ENCODE data around the gene MAN1C1. TPM values are rescaled to one million over a fixed set of nuclear protein-coding genes. Genes with fewer than 3 reads are reported as not detected.

MAN1C1 gene
- total RNA-seq, 2 donors from 2014 or later: 4.4 to 10.9 TPM

DNA sequence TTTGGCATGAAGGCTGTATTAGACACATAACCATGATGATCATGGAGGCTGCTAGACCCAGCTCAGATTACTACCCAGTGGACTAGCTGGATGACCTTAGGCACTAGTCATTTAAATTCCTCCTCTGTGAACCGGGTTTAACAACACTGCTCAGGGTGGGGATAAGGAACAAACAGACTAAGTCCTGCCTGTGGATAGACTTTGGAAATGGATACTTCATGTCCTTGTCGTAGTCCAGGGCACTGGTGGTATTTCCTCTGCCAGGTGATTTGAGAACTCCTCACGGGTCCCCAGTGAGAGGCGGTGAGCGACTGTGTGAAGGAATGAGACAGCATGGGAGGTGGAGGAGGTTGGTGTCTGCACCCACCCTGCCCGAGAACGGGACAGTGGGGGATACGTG is 110.5 kb downstream of the MAN1C1 start:
- WGBS, 2 donors: 60 to 70% methylated on average over 8 of the region's 8 CpGs
- Histone ChIP-seq H3K4me3 (no peak overlapping the region), H3K27ac (peak overlapping the region in 2 of 4 donors; percentile 2 to 41), H3K9me3 (no peaks in the 10 kb centered on the region), H3K4me1 (peaks cover 35% of the 10 kb centered on the region), H3K36me3 (replicated peaks in 1 of 2; ENCODE audit: insufficient read depth in 1 of 2, low read depth in 2 of 2) (no peaks in the 10 kb centered on the region), H3K27me3 (no peaks in the 10 kb centered on the region)
- no peak for TF ChIP-seq POLR2A (IDR thresholded peaks at IDR 0.05)
- TF ChIP-seq CTCF (IDR thresholded peaks at IDR 0.05): no peak
- intact Hi-C loops (cut with DNase I): no loop called here
- DNase-seq (no peak), ATAC-seq (no peak)

- WGBS, 2 donors: 15 to 25% methylated on average over 7 to 12 of the region's 12 CpGs
- no peaks in the 10 kb centered on the region for H3K36me3 ChIP-seq (replicated peaks in 1 of 2; ENCODE audit: insufficient read depth in 1 of 2, low read depth in 2 of 2)
- TF ChIP-seq POLR2A (IDR thresholded peaks at IDR 0.05): no peak
- TF ChIP-seq CTCF (IDR thresholded peaks at IDR 0.05): no peak
- intact Hi-C loops (cut with DNase I): no loop called here
- H3K4me1 ChIP-seq: peaks cover 35% of the 10 kb centered on the region
- no peaks in the 10 kb centered on the region for H3K27me3 ChIP-seq
- peak overlapping the region in 3 of 4 donors; percentile 2 to 41 (median 22) for H3K27ac ChIP-seq
- DNase-seq (peak; percentile 70 to 81 (median 78)), ATAC-seq (peak; percentile 83)
- H3K4me3 ChIP-seq: no peak overlapping the region
- H3K9me3 ChIP-seq: no peaks in the 10 kb centered on the region
Measured at GRCh38 chr1:25727635-25728286, 111.2 kb downstream of the MAN1C1 start.

- Histone ChIP-seq H3K9me3 (no peaks in the 10 kb centered on the region), H3K4me1 (peaks cover 35% of the 10 kb centered on the region), H3K27ac (peak overlapping the region in 2 of 4 donors; percentile 1 to 22), H3K4me3 (no peak overlapping the region), H3K27me3 (no peaks in the 10 kb centered on the region), H3K36me3 (replicated peaks in 1 of 2; ENCODE audit: insufficient read depth in 1 of 2, low read depth in 2 of 2) (no peaks in the 10 kb centered on the region)
- no peak for TF ChIP-seq CTCF (IDR thresholded peaks at IDR 0.05)
- no peak for ATAC-seq
- DNase-seq: no peak
- intact Hi-C loops (cut with DNase I): no loop called here
- 67 to 85% methylated on average over 7 to 10 of the region's 11 CpGs for WGBS, 2 donors
Measured at GRCh38 chr1:25728301-25728935, 111.8 kb downstream of the MAN1C1 start.

- 98% methylated on average over 4 of the region's 4 CpGs for WGBS, 2 donors
- Histone ChIP-seq H3K36me3 (replicated peaks in 1 of 2; ENCODE audit: insufficient read depth in 1 of 2, low read depth in 2 of 2) (no peaks in the 10 kb centered on the region), H3K27me3 (no peaks in the 10 kb centered on the region), H3K4me1 (peaks cover 35% of the 10 kb centered on the region), H3K4me3 (no peak overlapping the region), H3K27ac (no peak overlapping the region), H3K9me3 (no peaks in the 10 kb centered on the region)
- no peak for ATAC-seq
- no peak for DNase-seq
- TF ChIP-seq POLR2A (IDR thresholded peaks at IDR 0.05) (no peak), CTCF (IDR thresholded peaks at IDR 0.05) (no peak)
- intact Hi-C loops (cut with DNase I): no loop called here
Measured at GRCh38 chr1:25729045-25729444, 112.5 kb downstream of the MAN1C1 start.

All from body of pancreas (tissue), 4 donors.